Measurements from ENCODE around the gene PIGV.

PIGV gene

GRCh38 chr1:26787706-26788514, at the start of gene PIGV:
TSS of gene PIGV (plus strand) at chr1:26787950. CDS start at chr1:26790816, 2,866 bp downstream.
- peak; percentile 69 to 97 (median 86) for DNase-seq

DNA sequence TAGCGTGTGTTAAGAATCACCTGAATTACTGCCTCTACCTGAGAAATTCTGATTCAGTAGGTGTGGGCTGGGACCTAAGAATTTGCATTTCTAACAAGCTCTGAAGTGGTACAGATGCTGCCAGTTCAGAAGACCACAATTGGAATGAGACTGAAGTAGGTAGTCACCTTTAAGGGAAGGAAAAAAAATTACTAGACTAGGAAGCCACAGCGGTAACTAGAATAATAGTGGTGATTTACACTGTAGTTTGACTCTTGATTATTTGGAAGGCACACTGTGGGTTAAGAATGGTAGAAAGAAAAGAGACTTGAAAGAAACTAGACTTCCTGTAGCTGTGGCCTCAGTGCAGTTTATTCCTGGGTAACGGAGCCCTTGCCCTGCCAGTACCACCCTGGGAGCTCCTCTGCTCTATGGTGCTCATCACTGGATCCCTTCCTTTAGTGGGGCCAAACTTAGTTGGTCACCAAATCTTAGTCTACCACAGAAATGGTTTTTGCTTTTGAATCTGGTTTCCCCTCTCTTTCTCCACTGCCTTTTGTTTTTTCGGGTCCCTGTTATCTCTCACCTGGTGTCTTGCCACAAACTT, 48.3 kb upstream of the PIGV start:
- peak in 3 of 6 experiments; percentile 23 to 40 (median 29) for DNase-seq

GRCh38 chr1:26740023-26740634, 47.6 kb upstream of the PIGV start:
- DNase-seq: no peak

GRCh38 chr1:26740952-26741351, 46.8 kb upstream of the PIGV start:
- no peak for DNase-seq

DNA sequence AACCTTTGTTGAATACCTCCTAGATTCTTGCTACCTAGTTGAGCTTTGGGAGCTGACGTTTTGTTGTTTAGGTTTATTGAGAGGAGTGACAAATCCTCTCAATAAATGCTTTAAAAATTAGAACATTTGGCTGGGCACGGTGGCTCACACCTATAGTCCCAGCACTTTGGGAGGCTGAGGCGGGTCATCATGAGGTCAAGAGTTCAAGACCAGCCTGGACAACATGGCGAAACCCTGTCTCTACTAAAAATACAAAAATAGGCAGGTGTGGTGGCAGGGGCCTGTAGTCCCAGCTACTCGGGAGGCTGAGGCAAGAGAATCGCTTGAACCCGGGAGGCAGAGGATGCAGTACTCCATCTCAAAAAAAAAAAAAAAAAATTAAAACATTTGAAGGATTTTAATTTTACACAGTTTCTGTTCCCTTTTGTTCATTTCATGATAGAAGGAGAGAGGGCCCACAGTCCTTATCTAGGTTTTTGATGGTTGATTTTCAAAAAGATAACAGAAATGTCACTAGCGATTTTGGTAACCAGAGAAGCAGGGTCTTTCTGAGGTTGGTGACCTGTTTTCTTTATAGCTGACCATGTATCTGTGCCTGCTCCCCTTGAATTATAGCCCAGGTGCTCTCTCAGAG, 44.2 kb upstream of the PIGV start:
- DNase-seq: no peak

- DNase-seq: peak; percentile 33 to 82 (median 70)
Measured at GRCh38 chr1:26744075-26744959, 43.4 kb upstream of the PIGV start.

GRCh38 chr1:26745191-26745590, 42.6 kb upstream of the PIGV start:
- no peak for DNase-seq

- no peak for DNase-seq
Measured at GRCh38 chr1:26747048-26747447, 40.7 kb upstream of the PIGV start.

GRCh38 chr1:26748351-26748750, 39.4 kb upstream of the PIGV start:
- no peak for DNase-seq

DNA sequence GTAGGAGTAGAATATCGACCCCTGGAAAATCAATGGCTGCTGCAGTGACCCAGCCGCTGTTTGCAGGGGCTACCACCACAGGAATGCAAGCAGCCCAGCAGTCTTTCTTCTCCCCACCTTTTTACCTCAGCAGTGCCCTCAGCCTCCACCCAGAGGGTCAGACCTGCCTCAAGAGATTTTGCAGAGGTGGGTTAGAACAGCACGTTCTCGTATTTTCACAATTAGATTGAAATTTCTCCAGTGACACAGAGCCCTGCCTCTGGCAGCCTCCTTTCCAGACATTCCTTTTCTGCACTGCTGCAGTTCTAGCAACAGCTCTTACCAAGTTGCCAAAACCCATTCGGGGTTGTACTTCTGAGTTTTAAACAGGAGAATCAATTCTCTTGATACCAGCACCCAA, 38.3 kb upstream of the PIGV start:
- DNase-seq: no peak

- no peak for DNase-seq
Measured at GRCh38 chr1:26750428-26750827, 37.3 kb upstream of the PIGV start.

DNA sequence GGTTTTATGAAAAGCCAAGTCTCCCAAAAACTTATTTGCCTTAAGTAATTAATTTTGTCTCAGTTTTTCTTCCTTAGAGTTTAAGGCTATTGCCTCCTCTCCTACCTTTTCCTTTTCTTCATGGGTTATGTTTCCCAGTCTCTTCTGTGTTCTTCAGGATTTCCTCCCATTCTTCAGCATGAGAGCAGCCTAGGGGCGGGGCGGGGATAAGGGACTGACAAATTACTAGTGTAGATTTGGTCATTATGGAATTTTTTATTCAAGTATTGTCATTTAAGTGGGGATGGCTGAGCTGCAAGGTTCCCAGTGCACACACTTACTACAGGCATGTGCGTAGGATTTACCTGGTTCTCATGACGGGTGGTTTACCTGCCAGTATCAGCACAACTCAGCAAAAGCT, 35.2 kb upstream of the PIGV start:
- DNase-seq: no peak

GRCh38 chr1:26754086-26754874, 33.5 kb upstream of the PIGV start:
- no peak for DNase-seq

DNA sequence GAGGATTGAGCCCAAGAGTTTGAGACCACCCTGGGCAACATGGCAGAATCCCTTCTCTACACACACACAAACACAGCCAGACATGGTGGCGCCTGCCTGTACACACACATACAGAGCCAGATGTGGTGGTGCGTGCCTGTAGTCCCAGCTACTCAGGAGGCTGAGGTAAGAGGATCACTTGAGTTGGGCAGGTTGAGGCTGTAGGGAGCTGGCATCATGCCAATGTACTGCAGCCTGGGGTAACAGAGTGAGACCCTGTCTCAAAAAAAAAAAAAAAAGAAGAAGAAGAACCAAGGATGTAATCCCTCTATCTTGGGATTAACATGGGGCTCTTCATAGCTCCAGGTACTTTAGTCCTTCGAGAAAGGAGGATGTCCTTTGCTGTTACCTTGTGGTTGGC, 29.4 kb upstream of the PIGV start:
- no peak for DNase-seq

DNA sequence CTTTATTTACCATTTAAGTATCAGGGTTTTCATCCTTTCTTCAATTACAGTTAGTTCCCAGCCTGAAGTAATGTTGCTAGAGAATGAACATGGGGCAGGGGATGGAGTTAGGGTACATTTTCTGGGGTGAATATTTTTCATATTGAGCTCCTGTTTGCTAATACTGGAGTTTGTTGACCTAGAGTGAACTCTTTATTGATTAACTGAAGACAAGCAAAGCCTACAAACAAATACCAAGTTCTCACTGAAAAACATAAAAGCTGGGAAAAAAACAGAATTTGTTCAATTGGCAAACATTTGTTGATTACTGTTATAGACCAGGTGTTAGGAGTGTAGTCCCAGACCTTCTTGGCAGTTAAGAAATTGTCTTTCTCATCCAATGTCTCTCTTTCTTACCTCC, 28.2 kb upstream of the PIGV start:
- DNase-seq: no peak

DNA sequence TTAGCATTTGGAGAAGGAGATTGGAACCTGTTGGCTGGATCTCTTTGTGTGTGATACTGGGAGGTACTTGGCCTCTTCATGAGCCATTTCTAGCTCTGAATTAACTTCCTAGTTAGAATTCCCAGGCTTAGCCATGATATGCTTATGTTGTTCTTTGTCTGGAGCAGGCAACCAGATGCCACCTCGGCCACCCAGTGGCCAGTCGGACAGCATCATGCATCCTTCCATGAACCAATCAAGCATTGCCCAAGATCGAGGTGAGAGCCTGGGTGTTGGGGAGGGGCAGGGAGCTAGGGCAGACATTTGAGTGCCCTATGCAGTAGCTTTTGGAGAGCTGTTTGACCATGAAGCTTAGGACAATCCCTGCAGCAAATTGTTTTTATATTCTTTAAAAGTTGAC, 26.5 kb upstream of the PIGV start:
- DNase-seq: no peak

DNA sequence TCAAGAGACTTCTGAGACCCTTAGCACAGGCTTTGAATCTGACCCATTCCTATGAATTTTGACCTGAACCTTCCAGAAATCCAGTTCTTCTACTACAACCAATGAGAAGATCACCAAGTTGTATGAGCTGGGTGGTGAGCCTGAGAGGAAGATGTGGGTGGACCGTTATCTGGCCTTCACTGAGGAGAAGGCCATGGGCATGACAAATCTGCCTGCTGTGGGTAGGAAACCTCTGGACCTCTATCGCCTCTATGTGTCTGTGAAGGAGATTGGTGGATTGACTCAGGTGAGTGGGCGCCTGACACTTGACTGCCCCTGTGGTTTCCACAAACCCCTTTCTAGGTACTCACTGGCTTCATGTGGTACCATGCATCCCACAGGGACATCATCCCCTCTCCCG, 20.0 kb upstream of the PIGV start:
- no peak for DNase-seq

GRCh38 chr1:26768755-26769154, 19.0 kb upstream of the PIGV start:
- no peak for DNase-seq

DNA sequence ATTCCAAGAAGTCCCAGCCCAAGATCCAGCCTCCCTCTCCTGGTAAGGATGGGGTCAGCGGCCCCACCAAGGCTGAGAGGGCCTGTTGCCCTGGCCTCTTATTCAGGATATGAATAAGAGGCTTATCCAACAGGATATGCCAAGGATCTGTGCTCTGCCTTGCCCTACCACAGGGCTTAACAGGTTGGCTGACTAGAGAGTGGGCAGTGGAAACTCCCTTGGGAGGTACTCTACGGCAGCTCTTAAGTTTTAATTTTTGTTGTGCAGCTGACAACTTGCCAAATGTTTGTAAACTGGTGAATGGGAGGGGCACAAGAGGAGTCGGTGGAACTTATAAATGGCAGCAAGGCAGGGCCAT, 16.5 kb upstream of the PIGV start:
- no peak for DNase-seq

GRCh38 chr1:26771643-26772321, 16.0 kb upstream of the PIGV start:
- no peak for DNase-seq

- no peak for DNase-seq
Measured at GRCh38 chr1:26772687-26773086, 15.1 kb upstream of the PIGV start.

Data from stimulated activated naive CD4-positive, alpha-beta T cell (primary cell).